CD14-positive monocyte (primary cell): ENCODE results near the gene MAP3K7CL. TPM values are rescaled to one million over a fixed set of nuclear protein-coding genes. Genes with fewer than 3 reads are reported as not detected.

Source experiments
- DNase-seq, 3 donors: peaks; one replicate each; pipeline ENCODE4 v3.0.0-alpha.2; 2011 to 2022
- H2AFZ ChIP-seq: 2 replicates; pipeline ENCODE4 v1.6.0; 2012; ENCODE audit warnings: mild to moderate bottlenecking, low read depth, low read length, inconsistent platforms; ENCODE audit not compliant: insufficient read depth, poor library complexity, severe bottlenecking
- H3K27ac ChIP-seq, 2 donors: 1 replicate in 1 of 2; 2 replicates in 1 of 2; pipeline ENCODE4 v1.5.1; 2012 to 2013; ENCODE audit warnings: low read length in 2 of 2, control low read depth in 1 of 2, inconsistent platforms in 1 of 2, low read depth in 1 of 2, mild to moderate bottlenecking in 1 of 2
- H3K27me3 ChIP-seq, 2 donors: one replicate each; pipeline versions ENCODE4 v1.6.0 to v1.6.1; 2011 to 2013; ENCODE audit warnings: low read length in 2 of 2; ENCODE audit not compliant: control insufficient read depth in 2 of 2, insufficient read depth in 2 of 2
- H3K36me3 ChIP-seq, 2 donors: replicated peaks in 1 of 2; 1 replicate in 1 of 2; 2 replicates in 1 of 2; pipeline versions ENCODE4 v1.5.1 to v1.6.1; 2012 to 2013; ENCODE audit warnings: low read length in 2 of 2, control low read depth in 1 of 2, inconsistent platforms in 1 of 2, mild to moderate bottlenecking in 1 of 2; ENCODE audit not compliant: insufficient read depth in 2 of 2, control insufficient read depth in 1 of 2
- H3K4me1 ChIP-seq, 2 donors: 1 replicate in 1 of 2; 2 replicates in 1 of 2; pipeline versions ENCODE4 v1.5.1 to v1.6.1; 2012 to 2013; ENCODE audit warnings: low read length in 2 of 2, control low read depth in 1 of 2, inconsistent platforms in 1 of 2, mild to moderate bottlenecking in 1 of 2, moderate library complexity in 1 of 2; ENCODE audit not compliant: insufficient read depth in 2 of 2, control insufficient read depth in 1 of 2
- H3K4me2 ChIP-seq: replicated peaks from 2 replicates; pipeline ENCODE3; 2012; ENCODE audit warnings: low read length, moderate library complexity, mild to moderate bottlenecking; ENCODE audit not compliant: poor library complexity, severe bottlenecking; ENCODE audit errors: extremely low read depth
- H3K4me3 ChIP-seq, 3 experiments: fragments of 200-600 bp in 1 of 3; sonication (generic) in 1 of 3; replicated peaks in 1 of 3; 1 replicate in 2 of 3; 2 replicates in 1 of 3; pipeline ENCODE4 v1.5.1; 2011 to 2013; ENCODE audit warnings: low read length in 3 of 3, mild to moderate bottlenecking in 3 of 3, control low read depth in 2 of 3, low read depth in 2 of 3, inconsistent platforms in 1 of 3, moderate library complexity in 1 of 3
- H3K79me2 ChIP-seq: 2 replicates; pipeline ENCODE4 v1.6.0; 2012; ENCODE audit warnings: mild to moderate bottlenecking, control low read depth, inconsistent platforms, low read length, moderate library complexity; ENCODE audit not compliant: insufficient read depth
- H3K9ac ChIP-seq: 2 replicates; pipeline ENCODE4 v1.6.0; 2017; ENCODE audit warnings: low read length, mild to moderate bottlenecking; ENCODE audit not compliant: insufficient read depth, poor library complexity, severe bottlenecking
- H3K9me3 ChIP-seq, 2 donors: replicated peaks in 1 of 2; 1 replicate in 1 of 2; 2 replicates in 1 of 2; pipeline versions ENCODE4 v1.5.1 to v1.6.1; 2012 to 2013; ENCODE audit warnings: low read length in 2 of 2, control low read depth in 1 of 2; ENCODE audit not compliant: control insufficient read depth in 1 of 2, insufficient read depth in 1 of 2
- H4K20me1 ChIP-seq: 2 replicates; pipeline ENCODE4 v1.6.0; 2012; ENCODE audit warnings: mild to moderate bottlenecking, low read length, control low read depth, moderate library complexity; ENCODE audit not compliant: insufficient read depth
- H3K27ac Mint-ChIP-seq, 7 donors: one replicate each; pipeline ENCODE4 v1.8.0; 2020; ENCODE audit warnings: mild to moderate bottlenecking in 7 of 7, mixed read lengths in 7 of 7, moderate library complexity in 6 of 7, inconsistent platforms in 2 of 7
- H3K27me3 Mint-ChIP-seq, 3 donors: one replicate each; pipeline ENCODE4 v1.8.0; 2021 to 2022; ENCODE audit warnings: low read depth in 3 of 3, mild to moderate bottlenecking in 3 of 3, mixed read lengths in 3 of 3, moderate library complexity in 3 of 3, inconsistent platforms in 1 of 3
- H3K36me3 Mint-ChIP-seq, 2 donors: one replicate each; pipeline ENCODE4 v1.8.0; 2020; ENCODE audit warnings: mixed read lengths in 2 of 2, inconsistent platforms in 1 of 2, mild to moderate bottlenecking in 1 of 2
- H3K4me1 Mint-ChIP-seq: one replicate; pipeline ENCODE4 v1.8.0; 2020; ENCODE audit warnings: mild to moderate bottlenecking, mixed read lengths
- H3K4me3 Mint-ChIP-seq, 2 donors: one replicate each; pipeline ENCODE4 v1.8.0; 2020; ENCODE audit warnings: mild to moderate bottlenecking in 2 of 2, mixed read lengths in 2 of 2, moderate library complexity in 1 of 2
- H3K9me3 Mint-ChIP-seq, 7 donors: one replicate each; pipeline ENCODE4 v1.8.0; 2020 to 2022; ENCODE audit warnings: mixed read lengths in 7 of 7, mild to moderate bottlenecking in 6 of 7, moderate library complexity in 6 of 7, inconsistent platforms in 2 of 7
- WGBS: methylation state at CpG from one replicate; pipeline ENCODE4 v1.1.5; 2013; ENCODE audit warnings: missing lambda C conversion rate; ENCODE audit not compliant: insufficient coverage; 5-methylcytosine and 5-hydroxymethylcytosine counted together
- intact Hi-C, 2 donors: fragments of 100-400 bp; cut with micrococcal nuclease; formaldehyde crosslinking; loops; one replicate each; pipeline versions ENCODE4 v1.15.0 to v1.15.1; 2023
- polyA plus RNA-seq, 3 donors: library from polyadenylated mRNA; depleted of rRNA in 1 of 3; unstranded in 2 of 3; stranded (reverse) in 1 of 3; fragments of 300-500 nt in 2 of 3; fragments of >200 nt in 1 of 3; fragmentation: Illumina TruSeq in 2 of 3; gene quantifications; 1 replicate in 2 of 3; 2 replicates in 1 of 3; pipeline ENCODE4 v1.2.3, GENCODE V29; 2012 to 2021
- TF ChIP-seq, protein P1 (sequence below): fragments of 200-600 bp; IDR thresholded peaks from one replicate; pipeline ENCODE4 v1.8.0; 2022; ENCODE audit warnings: antibody characterized with exemption, mild to moderate bottlenecking

MAP3K7CL gene
- polyA plus RNA-seq, 3 donors, result 14.6 to 15.8 (median 15.7) TPM

DNA sequence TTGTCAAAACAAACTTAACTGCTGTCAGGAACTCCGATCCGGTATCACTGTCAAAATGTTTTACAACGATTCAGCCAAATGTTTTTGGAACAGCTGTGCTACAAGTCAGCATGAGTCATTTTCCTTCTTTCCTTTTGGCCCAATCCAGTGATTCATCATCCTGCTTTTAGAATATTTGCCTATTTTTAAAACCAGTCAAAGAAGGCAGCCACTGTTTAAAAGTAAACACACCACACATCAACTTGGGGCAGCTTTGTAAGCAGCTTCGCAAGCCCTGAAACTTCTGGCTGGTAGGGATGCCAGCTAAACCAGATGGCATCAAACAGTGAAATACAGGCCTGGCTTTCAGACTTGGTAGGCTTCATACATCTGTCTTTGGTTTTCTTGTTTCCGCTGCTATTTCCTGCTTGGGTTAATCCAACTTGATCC is 14.9 kb downstream of the MAP3K7CL start:
- peaks cover 0 to 2% (median 0%) of the 10 kb centered on the region in 7 donors for H3K9me3 Mint-ChIP-seq
- H3K27ac ChIP-seq, result peak overlapping the region in 1 of 2 donors; percentile 52
- H3K36me3 ChIP-seq, result no peaks in the 10 kb centered on the region
- peak overlapping the region; percentile 11 for H3K4me2 ChIP-seq
- peaks cover 0 to 1% (median 0%) of the 10 kb centered on the region in 3 donors for H3K27me3 Mint-ChIP-seq
- 45% methylated on average over 4 of the region's 5 CpGs for WGBS
- no peak overlapping the region for H3K4me3 Mint-ChIP-seq
- peak overlapping the region in 6 of 7 donors; percentile 25 to 80 (median 50) for H3K27ac Mint-ChIP-seq
- TF ChIP-seq, protein P1, sequence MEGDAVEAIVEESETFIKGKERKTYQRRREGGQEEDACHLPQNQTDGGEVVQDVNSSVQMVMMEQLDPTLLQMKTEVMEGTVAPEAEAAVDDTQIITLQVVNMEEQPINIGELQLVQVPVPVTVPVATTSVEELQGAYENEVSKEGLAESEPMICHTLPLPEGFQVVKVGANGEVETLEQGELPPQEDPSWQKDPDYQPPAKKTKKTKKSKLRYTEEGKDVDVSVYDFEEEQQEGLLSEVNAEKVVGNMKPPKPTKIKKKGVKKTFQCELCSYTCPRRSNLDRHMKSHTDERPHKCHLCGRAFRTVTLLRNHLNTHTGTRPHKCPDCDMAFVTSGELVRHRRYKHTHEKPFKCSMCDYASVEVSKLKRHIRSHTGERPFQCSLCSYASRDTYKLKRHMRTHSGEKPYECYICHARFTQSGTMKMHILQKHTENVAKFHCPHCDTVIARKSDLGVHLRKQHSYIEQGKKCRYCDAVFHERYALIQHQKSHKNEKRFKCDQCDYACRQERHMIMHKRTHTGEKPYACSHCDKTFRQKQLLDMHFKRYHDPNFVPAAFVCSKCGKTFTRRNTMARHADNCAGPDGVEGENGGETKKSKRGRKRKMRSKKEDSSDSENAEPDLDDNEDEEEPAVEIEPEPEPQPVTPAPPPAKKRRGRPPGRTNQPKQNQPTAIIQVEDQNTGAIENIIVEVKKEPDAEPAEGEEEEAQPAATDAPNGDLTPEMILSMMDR, result no peak
- no peaks in the 10 kb centered on the region for H3K79me2 ChIP-seq
- no peaks in the 10 kb centered on the region for H4K20me1 ChIP-seq
- peaks cover 0 to 3% of the 10 kb centered on the region in 2 donors for H3K36me3 Mint-ChIP-seq
- peak in 2 of 3 donors; percentile 64 to 67 for DNase-seq
- H3K4me1 ChIP-seq, result peaks cover 19 to 21% of the 10 kb centered on the region in 2 donors
- H2AFZ ChIP-seq, result peak overlapping the region; percentile 30
- no peak overlapping the region for H3K9ac ChIP-seq
- no peak overlapping the region for H3K4me3 ChIP-seq
- no peaks in the 10 kb centered on the region for H3K9me3 ChIP-seq
- H3K27me3 ChIP-seq, result no peaks in the 10 kb centered on the region
- intact Hi-C loops, result no loop called here
- H3K4me1 Mint-ChIP-seq, result peaks cover 16% of the 10 kb centered on the region

DNA sequence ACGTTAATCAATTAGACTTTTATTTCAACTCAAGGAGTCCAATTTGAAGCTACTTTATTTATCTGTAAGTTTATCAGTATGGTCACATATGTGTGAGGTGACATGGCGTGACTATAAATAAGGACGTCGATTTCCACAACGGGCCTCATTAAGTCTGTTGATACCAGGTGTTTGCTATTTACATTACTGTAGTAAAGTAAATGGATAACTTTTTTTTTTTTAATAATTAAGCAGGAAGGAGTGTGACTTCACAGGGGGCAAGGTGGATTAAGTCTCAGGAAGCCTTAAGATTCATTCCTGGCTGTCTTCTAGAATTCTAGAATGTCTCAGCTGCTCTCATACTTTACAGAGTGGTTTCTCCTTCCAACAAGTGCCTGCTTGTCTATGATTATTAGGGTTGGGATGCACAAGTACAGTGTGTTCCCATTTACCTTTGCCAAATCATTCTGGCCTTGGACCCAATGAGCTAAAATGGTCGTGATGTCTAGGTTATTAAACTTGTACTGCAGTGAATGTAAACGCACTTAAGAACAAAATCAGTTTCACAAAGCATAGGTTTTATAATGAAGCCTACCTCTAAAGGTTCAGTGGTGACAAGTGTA is 15.5 kb downstream of the MAP3K7CL start:
- peaks cover 19 to 21% of the 10 kb centered on the region in 2 donors for H3K4me1 ChIP-seq
- no peaks in the 10 kb centered on the region for H3K36me3 ChIP-seq
- Mint-ChIP-seq H3K36me3 (peaks cover 0 to 3% of the 10 kb centered on the region in 2 donors), H3K27me3 (no peaks in the 10 kb centered on the region), H3K4me3 (no peak overlapping the region), H3K9me3 (peaks cover 0 to 2% (median 0%) of the 10 kb centered on the region in 7 donors), H3K27ac (peak overlapping the region in 4 of 7 donors; percentile 25 to 80 (median 60)), H3K4me1 (peaks cover 16% of the 10 kb centered on the region)
- H4K20me1 ChIP-seq, result no peaks in the 10 kb centered on the region
- no peak overlapping the region for H3K9ac ChIP-seq
- no peaks in the 10 kb centered on the region for H3K27me3 ChIP-seq
- no peak overlapping the region for H2AFZ ChIP-seq
- H3K9me3 ChIP-seq, result no peaks in the 10 kb centered on the region
- no peaks in the 10 kb centered on the region for H3K79me2 ChIP-seq
- WGBS, result no CpG with 5 or more reads among the region's 7 CpGs
- peak overlapping the region in 1 of 2 donors; percentile 52 for H3K27ac ChIP-seq
- intact Hi-C loops, result no loop called here
- no peak overlapping the region for H3K4me2 ChIP-seq
- no peak for DNase-seq
- H3K4me3 ChIP-seq, result no peak overlapping the region
- TF ChIP-seq, protein P1, result no peak
